T47D (cell line): ENCODE data around the gene LY6G6F.
"Not testable (repeated sequence)": the region's sequence is repeated elsewhere in the genome, so short reads cannot be mapped to it uniquely, and the experiment has no call there.

Experiments used
- DNase-seq, 2 experiments: peaks; one replicate each; pipeline versions ENCODE4 v3.0.0 to v3.0.0-alpha.2; 2011 to 2012; ENCODE audit warnings: low read depth in 1 of 2, low spot score in 1 of 2
- JUND ChIP-seq: IDR thresholded peaks from 2 replicates; pipeline ENCODE4 v1.6.1; 2012; ENCODE audit warnings: low read depth
- in situ Hi-C: cut with HindIII; loops from 2 replicates; pipeline ENCODE4 v1.10.0; 2016; ENCODE audit warnings: low sequenced_read_pairs, low pct_unique_long_range_greater_than_20kb

The LY6G6F gene

GRCh38 chr6:31700740-31701401 lies 5.8 kb upstream of the LY6G6F start:
- no peak for DNase-seq
- in situ Hi-C loops = no loop called here
- TF ChIP-seq JUND = no peak

- DNase-seq = no peak
- in situ Hi-C loops = no loop called here
- TF ChIP-seq JUND = no peak
These were observed 4.8 kb upstream of the LY6G6F start for GRCh38 chr6:31701666-31702404.

GRCh38 chr6:31702405-31702818 lies 4.3 kb upstream of the LY6G6F start:
- in situ Hi-C loops = no loop called here
- TF ChIP-seq JUND = no peak
- peak in 1 of 2 experiments; percentile 18 for DNase-seq

GRCh38 chr6:31702819-31703716 lies 3.6 kb upstream of the LY6G6F start, which contains the start of gene ABHD16A:
Gene ABHD16A, minus strand, starts transcription at chr6:31703324. Its CDS starts 43 bp downstream, at chr6:31703281.
- TF ChIP-seq JUND = no peak
- peak; percentile 92 to 98 for DNase-seq
- in situ Hi-C loops = no loop called here

- no peak for TF ChIP-seq JUND
- in situ Hi-C loops = no loop called here
- no peak for DNase-seq
These were observed 735 bp upstream of the LY6G6F start for GRCh38 chr6:31705931-31706330.

- TF ChIP-seq JUND = no peak
- DNase-seq = no peak
- in situ Hi-C loops = no loop called here
These were observed 1.0 kb downstream of the LY6G6F start for GRCh38 chr6:31707701-31708100.

- DNase-seq = no peak
- in situ Hi-C loops = no loop called here
- no peak for TF ChIP-seq JUND
These were observed 1.6 kb downstream of the LY6G6F start for GRCh38 chr6:31708224-31708623.

- in situ Hi-C loops, DNase-seq: not testable (repeated sequence)
These were observed 2.5 kb downstream of the LY6G6F start for GRCh38 chr6:31709157-31709556.

GRCh38 chr6:31710523-31711219 lies 4.0 kb downstream of the LY6G6F start:
- in situ Hi-C loops = no loop called here

GRCh38 chr6:31711233-31711632 lies 4.6 kb downstream of the LY6G6F start:
- TF ChIP-seq JUND = no peak
- in situ Hi-C loops = no loop called here
- DNase-seq = no peak

More at GRCh38 chr6:31710523-31711219, 4.0 kb downstream of the LY6G6F start:
- no peak for DNase-seq
- TF ChIP-seq JUND = no peak

GRCh38 chr6:31712296-31712695 lies 5.6 kb downstream of the LY6G6F start:
- no peak for TF ChIP-seq JUND
- in situ Hi-C loops = no loop called here
- DNase-seq = peak; percentile 83

GRCh38 chr6:31713465-31713864 lies 6.8 kb downstream of the LY6G6F start:
- DNase-seq = no peak
- no peak for TF ChIP-seq JUND
- in situ Hi-C loops = no loop called here
